ENCODE data around the gene RABL6. TPM values are rescaled to one million over a fixed set of nuclear protein-coding genes. Genes with fewer than 3 reads are reported as not detected.
"Not testable (repeated sequence)": the region's sequence is repeated elsewhere in the genome, so short reads cannot be mapped to it uniquely, and the experiment has no call there.

Gene RABL6
- total and polyA plus RNA-seq, 5 experiments from 2014 or later, result 11.6 to 74.5 (median 17.2) TPM

DNA sequence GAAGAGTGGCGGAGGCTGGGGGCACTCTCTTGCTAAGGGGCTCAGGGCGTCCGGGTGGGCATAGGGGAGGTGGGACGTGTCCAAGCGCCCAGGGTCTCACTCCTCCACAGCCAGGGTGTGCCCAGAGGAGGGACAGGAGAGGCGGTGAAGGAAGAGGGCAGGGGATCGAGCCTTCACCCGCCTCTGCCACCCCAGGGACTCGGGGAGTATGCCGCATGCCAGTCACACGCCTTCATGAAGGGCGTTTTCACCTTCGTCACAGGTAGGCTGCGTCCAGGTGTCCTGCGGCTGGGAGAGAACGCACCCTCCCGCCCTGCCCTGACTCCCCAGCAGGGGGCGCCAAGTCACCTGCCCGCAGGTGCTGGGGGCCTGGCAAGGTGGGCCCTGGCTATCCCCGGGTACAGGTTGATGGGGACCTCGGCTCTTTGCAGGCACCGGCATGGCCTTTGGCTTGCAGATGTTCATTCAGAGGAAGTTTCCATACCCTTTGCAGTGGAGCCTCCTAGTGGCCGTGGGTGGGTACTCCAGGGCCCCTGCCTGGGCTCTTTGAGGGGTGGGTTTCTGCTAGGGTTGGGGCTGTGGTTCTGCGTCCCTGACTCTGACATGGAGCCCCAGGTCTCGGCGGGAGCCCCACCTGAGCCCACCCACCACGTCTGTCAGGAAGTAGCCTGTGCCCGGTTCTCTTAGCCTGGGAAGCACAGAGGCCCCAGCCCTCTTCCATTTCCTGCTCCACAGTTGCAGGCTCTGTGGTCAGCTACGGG is 16.1 kb upstream of the RABL6 start:
- H3K4me1 Mint-ChIP-seq, result peaks cover 8 to 44% (median 40%) of the 10 kb centered on the region in 4 donors
- H3K27me3 Mint-ChIP-seq, result peaks cover 0 to 5% (median 0%) of the 10 kb centered on the region in 5 donors
- ATAC-seq, result peak; percentile 36 to 41
- peak in 9 of 10 donors; percentile 50 to 86 (median 72) for DNase-seq
- peaks cover 0 to 9% (median 3%) of the 10 kb centered on the region in 3 donors for H3K36me3 Mint-ChIP-seq
- peak overlapping the region; percentile 70 to 98 (median 96) for H3K27ac Mint-ChIP-seq
- peak overlapping the region; percentile 83 to 92 (median 86) for H3K4me3 Mint-ChIP-seq
- H3K9me3 Mint-ChIP-seq, result no peaks in the 10 kb centered on the region
- POLR2A ChIA-PET, result interaction anchor here (0.6 to 4.9 kb wide), 8 partner anchors 8 to 449 kb away, joined by 3 to 44 read pairs (median 4); partner anchors contain the start of genes PAXX, RABL6 and TUBB4B

DNA sequence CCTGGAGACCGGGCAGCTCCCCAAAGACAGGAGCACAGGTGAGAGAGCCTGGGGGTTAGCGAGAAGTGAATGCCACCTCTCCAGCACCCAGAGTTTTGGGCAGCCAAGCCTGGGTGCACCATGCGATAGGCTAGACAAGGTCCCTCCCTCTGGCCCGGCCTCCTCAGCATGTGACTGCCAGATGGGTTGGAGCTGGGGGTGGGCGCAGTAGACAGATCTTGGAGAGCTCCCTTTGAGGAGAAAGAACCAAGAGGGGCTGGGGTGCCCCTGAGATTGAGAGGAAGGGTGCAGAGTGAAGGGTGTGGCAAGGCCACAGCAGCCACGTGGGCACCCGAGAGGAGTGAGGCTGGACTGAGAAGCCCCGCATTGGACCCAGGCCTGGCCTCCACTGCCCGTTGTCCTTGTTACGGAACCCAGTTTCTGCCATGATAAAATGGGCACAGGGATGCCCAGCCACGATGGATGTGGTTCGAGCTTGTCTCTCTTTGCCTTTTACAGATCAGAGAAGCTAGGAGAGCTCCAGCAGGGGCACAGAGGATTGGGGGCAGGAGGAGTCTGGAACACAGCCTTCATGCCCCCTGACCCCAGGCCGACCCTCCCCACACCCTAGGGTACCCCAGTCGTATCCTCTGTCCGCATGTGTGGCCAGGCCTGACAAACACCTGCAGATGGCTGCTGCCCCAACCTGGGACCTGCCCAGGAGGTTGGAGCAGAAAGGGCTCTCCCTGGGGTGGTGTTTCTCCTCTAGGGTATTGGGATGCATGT is 15.2 kb upstream of the RABL6 start:
- Mint-ChIP-seq H3K4me3 (peak overlapping the region; percentile 66 to 92 (median 85)), H3K27ac (peak overlapping the region in 9 of 10 donors; percentile 23 to 98 (median 86)), H3K27me3 (peaks cover 0 to 1% (median 0%) of the 10 kb centered on the region in 5 donors), H3K36me3 (peaks cover 0 to 9% (median 3%) of the 10 kb centered on the region in 3 donors), H3K4me1 (peaks cover 7 to 48% (median 44%) of the 10 kb centered on the region in 4 donors), H3K9me3 (no peaks in the 10 kb centered on the region)
- ATAC-seq, result no peak
- DNase-seq, result no peak
- POLR2A ChIA-PET, result interaction anchor here (0.6 to 4.9 kb wide), 7 partner anchors 7 to 430 kb away, joined by 3 to 44 read pairs (median 5); partner anchors contain the start of genes PAXX and RABL6

DNA sequence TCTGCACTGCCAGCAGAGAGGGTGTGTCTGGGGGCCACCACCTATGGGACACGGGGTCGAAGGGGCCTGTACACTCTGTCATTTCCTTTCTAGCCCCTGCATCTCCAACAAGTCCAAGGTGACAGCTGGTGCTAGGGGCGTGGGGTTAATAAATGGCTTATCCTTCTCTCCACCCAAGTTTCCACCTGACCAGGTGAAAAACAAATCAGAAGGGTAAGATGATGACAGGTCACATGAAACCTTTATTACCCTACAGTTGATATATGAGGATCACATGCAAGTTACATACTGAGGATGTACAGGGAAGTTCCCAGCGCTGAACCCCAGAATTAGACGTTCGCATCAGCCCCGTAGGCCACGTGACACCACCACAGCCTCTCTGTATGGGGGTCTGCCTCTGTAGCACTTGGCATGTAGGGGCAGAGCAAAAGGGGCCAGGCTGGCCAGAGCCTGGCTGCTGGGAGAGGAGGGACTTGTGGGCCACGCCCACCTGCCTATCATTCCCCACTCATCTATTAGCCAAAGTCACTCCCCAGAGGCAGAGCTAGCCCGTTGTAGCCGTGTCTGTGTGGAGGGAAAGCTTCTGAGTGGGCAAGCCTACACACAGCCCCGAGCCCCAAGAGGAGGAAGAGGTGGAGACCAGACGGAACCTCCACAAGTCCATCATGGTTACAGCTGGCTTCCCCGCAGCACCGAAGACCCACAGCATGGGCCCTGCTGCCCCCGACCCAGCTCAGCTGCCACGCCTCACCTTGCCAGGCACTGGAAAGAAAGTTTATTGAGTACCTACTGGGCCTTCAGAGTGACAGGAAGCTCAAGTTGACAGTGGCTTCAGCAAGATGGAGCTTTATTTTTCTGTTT is 14.4 kb upstream of the RABL6 start:
- no peak for ATAC-seq
- no peak for DNase-seq
- H3K9me3 Mint-ChIP-seq, result no peaks in the 10 kb centered on the region
- peak overlapping the region in 6 of 10 donors; percentile 5 to 77 (median 29) for H3K27ac Mint-ChIP-seq
- H3K27me3 Mint-ChIP-seq, result no peaks in the 10 kb centered on the region
- POLR2A ChIA-PET, result interaction anchor here (0.9 to 4.9 kb wide), 3 partner anchors 8 to 294 kb away, joined by 3 to 44 read pairs (median 5); partner anchors contain the start of genes MAN1B1 and RABL6
- H3K4me3 Mint-ChIP-seq, result peak overlapping the region in 4 of 10 donors; percentile 1 to 50 (median 18)
- peaks cover 0 to 9% (median 3%) of the 10 kb centered on the region in 3 donors for H3K36me3 Mint-ChIP-seq
- H3K4me1 Mint-ChIP-seq, result peaks cover 7 to 44% (median 38%) of the 10 kb centered on the region in 4 donors

DNA sequence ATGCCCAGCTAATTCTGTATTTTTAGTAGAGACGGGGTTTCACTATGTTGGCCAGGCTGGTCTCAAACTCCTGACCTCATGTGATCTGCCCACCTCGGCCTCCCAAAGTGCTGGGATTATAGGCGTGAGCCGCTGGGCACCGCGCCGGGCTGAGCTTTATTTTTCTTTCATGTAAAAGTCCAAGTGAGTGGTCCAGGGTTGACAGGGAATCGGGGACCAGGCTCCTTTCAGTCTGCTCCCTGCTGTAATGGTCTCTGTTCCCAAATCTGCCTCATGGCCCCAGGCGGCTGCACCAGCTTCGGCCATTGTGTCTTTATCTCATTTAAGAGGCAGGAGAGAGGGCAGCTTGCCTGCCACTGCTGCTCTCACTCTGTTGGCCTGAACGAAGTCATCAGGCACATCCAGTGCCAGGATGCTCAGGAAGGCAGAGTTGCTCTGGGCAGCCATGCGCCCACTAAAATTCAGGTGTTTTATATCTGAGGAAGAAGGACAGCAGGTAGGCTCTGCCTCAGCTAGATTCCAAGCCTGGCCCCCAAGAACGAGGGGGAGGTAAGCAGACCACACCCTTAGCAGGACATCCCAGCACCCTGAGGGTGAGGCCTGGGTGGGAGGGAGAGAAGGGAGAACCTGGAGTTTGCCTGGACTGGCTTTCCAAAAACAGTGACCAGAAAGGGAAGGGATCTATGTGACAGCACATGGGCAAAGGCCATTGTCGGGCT is 13.3 kb upstream of the RABL6 start:
- ATAC-seq (no peak), DNase-seq (no peak)
- H3K4me3 Mint-ChIP-seq, result no peak overlapping the region
- H3K27me3 Mint-ChIP-seq, result no peaks in the 10 kb centered on the region
- H3K4me1 Mint-ChIP-seq, result peaks cover 7 to 44% (median 33%) of the 10 kb centered on the region in 4 donors
- POLR2A ChIA-PET, result interaction anchor here (0.9 to 4.9 kb wide), 2 partner anchors 13 to 292 kb away, joined by 3 to 44 read pairs; partner anchors contain the start of genes MAN1B1 and RABL6
- H3K9me3 Mint-ChIP-seq, result no peaks in the 10 kb centered on the region
- H3K27ac Mint-ChIP-seq, result peak overlapping the region in 3 of 10 donors; percentile 17 to 67 (median 35)
- H3K36me3 Mint-ChIP-seq, result peaks cover 0 to 9% (median 3%) of the 10 kb centered on the region in 3 donors

DNA sequence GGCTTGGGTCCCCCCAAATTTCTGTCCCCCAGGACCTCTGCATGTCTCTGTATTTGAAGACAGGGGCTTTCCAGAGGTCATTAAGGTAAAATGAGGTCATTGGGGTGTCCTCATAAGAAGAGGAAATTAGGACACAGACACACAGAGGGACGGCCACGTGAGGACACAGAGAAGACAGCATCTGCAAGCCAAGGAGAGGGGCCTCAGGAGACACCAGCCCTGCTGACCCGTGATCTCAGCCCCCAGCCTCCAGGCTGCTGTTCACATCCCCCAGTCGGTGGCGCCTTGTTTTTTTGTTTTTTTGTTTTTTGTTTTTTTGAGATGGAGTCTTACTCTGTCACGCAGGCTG is 12.8 kb upstream of the RABL6 start:
- POLR2A ChIA-PET, result interaction anchor here (4.9 kb wide), 1 partner anchor 12 kb away, joined by 44 read pairs; the partner anchor contains the start of gene RABL6
- Mint-ChIP-seq H3K9me3 (no peaks in the 10 kb centered on the region), H3K36me3 (peaks cover 0 to 9% (median 3%) of the 10 kb centered on the region in 3 donors), H3K27me3 (no peaks in the 10 kb centered on the region), H3K4me3 (no peak overlapping the region), H3K27ac (peak overlapping the region in 2 of 10 donors; percentile 55 to 79), H3K4me1 (peaks cover 7 to 44% (median 35%) of the 10 kb centered on the region in 4 donors)
- DNase-seq (no peak), ATAC-seq (no peak)

DNA sequence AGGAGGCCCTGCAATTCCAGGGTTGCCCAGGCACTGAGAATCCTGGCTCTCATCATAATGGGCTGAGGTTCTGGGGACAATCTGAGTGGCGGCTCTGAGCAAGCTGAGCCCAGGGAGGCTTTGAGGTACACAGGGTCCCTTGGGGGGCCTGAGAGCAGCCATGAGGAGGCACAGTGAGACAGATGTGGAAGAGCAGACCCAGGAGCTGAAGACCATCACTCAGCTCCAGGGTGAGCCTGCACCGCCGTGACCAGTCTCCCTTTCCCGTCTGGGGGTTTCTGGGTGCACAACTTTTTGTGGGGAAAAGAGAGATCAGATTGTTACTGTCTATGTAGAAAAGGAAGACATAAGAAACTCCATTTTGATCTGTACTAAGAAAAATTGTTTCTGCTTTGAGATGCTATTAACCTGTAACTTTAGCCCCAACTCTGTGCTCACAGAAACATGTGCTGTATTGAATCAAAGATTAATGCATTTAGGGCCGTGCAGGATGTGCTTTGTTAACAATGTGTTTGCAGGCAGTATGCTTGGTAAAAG is 11.4 kb upstream of the RABL6 start, which contains the start of gene CCDC183:
CCDC183 (plus strand) TSS at position 101 of the 537 bp plus-strand sequence; CDS start at position 161, 60 bp downstream.
- POLR2A ChIA-PET, result interaction anchor here (0.6 to 1.2 kb wide), 6 partner anchors 11 to 318 kb away, joined by 3 to 7 read pairs (median 4); partner anchors contain the start of genes CLIC3 and RABL6
- no peak for ATAC-seq
- no peaks in the 10 kb centered on the region for H3K9me3 Mint-ChIP-seq
- H3K27ac Mint-ChIP-seq, result peak within 1 kb of the TSS in 9 of 10 donors; percentile 28 to 80 (median 64)
- no peak for DNase-seq
- H3K27me3 Mint-ChIP-seq, result no peaks in the 10 kb centered on the region
- peaks cover 0 to 9% (median 3%) of the 10 kb centered on the region in 3 donors for H3K36me3 Mint-ChIP-seq
- H3K4me3 Mint-ChIP-seq, result peak within 1 kb of the TSS in 9 of 10 donors; percentile 12 to 48 (median 36)
- H3K4me1 Mint-ChIP-seq, result peaks cover 12 to 51% (median 38%) of the 10 kb centered on the region in 4 donors

DNA sequence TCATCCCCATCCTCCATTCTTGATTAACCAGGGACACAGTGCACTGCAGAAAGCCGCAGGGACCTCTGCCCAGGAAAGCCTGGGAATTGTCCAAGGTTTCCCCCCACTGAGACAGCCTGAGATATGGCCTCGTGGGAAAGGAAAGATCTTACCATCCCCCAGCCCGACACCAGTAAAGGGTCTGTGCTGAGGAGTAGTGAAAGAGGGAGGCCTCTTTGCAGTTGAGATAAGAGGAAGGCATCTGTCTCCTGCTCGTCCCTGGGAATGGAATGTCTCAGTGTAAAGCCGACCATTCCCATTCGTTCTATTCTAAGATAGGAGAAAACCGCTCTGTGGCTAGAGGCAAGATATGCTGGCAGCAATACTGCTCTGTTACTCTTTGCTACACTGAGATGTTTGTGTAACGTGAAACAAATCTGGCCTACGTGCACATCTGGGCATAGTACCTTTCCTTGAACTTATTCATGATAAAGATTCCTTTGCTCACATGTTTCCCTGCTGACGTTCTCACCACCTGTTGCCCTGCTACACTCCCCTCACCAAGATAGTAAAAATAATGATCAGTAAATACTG is 10.9 kb upstream of the RABL6 start:
- ATAC-seq, result not testable (repeated sequence)

DNA sequence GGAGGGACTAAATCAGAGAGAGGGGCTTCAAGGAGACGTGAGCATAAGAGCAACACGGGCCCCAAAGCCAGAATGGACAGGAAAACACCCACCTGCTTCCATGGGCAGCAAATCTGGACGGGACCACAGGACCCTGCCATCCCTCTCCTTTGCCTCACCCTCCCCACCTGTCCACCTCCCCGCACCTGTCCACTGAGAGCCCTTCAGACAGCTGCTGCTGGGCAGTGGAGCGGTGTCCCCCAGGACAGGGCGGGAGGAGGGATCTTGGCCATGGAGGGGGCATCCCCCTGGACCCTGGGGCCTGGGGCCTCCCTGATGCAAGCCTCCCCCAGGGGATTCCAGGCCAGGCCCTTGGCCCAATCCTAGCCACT is 9.1 kb upstream of the RABL6 start:
- peak overlapping the region in 6 of 10 donors; percentile 12 to 79 (median 24) for H3K4me3 Mint-ChIP-seq
- ATAC-seq (no peak), DNase-seq (no peak)
- POLR2A ChIA-PET, result interaction anchor here (1.3 to 2.8 kb wide), 3 partner anchors 8 to 228 kb away, joined by 3 to 19 read pairs (median 13); partner anchors contain the start of genes RABL6 and TMEM141
- no peaks in the 10 kb centered on the region for H3K9me3 Mint-ChIP-seq
- H3K36me3 Mint-ChIP-seq, result peaks cover 0 to under 1% (median 0%) of the 10 kb centered on the region in 3 donors
- H3K27ac Mint-ChIP-seq, result peak overlapping the region in 1 of 10 donors; percentile 4
- H3K27me3 Mint-ChIP-seq, result peaks cover 0 to 2% (median 0%) of the 10 kb centered on the region in 5 donors
- peaks cover 10 to 40% (median 32%) of the 10 kb centered on the region in 4 donors for H3K4me1 Mint-ChIP-seq

More for the DNA sequence above, 10.9 kb upstream of the RABL6 start:
- H3K9me3 Mint-ChIP-seq, H3K36me3 Mint-ChIP-seq, DNase-seq, H3K27me3 Mint-ChIP-seq: not testable (repeated sequence)
- Mint-ChIP-seq H3K4me1 (peaks cover 12 to 52% (median 38%) of the 10 kb centered on the region in 4 donors), H3K27ac (peak overlapping the region in 3 of 10 donors; percentile 9 to 72 (median 64)), H3K4me3 (peak overlapping the region in 8 of 10 donors; percentile 0 to 48 (median 28))
- POLR2A ChIA-PET, result interaction anchor here (1.1 to 1.2 kb wide), 2 partner anchors 11 to 199 kb away, joined by 4 to 7 read pairs; partner anchors contain the start of genes CLIC3 and RABL6

DNA sequence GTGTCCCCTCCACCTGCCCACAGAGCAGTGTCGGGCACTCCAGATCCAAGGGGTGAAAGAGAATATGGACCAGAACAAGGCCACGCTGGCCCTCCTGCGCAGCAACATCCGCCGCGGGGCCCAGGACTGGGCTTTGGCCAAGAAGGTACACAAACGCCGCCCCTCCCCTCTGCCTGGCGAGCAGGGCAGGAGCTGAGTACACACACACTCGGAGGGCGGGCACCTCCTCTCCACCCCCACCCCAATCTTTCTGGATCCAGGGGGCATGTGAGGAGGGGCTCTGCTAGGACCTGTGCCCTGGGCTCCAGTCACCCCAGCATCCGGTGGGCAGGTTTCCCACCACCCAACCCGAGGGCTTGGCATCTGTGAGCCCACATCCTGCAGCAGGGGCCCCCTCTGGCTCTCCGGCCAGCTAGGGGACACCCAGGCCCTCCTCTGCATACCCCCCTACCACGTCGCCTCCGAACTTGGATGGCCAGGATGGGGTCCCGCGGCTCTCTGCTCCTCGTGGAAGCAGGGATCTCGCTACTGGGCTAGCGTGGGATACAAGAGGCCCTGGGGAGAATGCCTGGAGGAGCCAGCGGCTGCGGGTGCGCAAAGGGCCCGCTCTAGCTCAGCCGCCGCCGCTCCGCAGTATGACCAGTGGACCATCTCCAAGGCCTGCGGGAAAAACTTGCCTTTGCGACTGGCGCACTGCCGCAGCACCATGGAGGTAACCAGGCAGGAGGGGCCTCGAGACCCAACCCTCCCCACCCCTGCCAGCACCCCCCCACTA is 8.5 kb upstream of the RABL6 start:
- peak overlapping the region in 1 of 10 donors; percentile 4 for H3K27ac Mint-ChIP-seq

More for the DNA sequence above, 8.5 kb upstream of the RABL6 start:
- no peak for ATAC-seq
- no peak for DNase-seq
- no peaks in the 10 kb centered on the region for H3K9me3 Mint-ChIP-seq
- peaks cover 14 to 46% (median 34%) of the 10 kb centered on the region in 4 donors for H3K4me1 Mint-ChIP-seq
- H3K27me3 Mint-ChIP-seq, result peaks cover 0 to 2% (median 0%) of the 10 kb centered on the region in 5 donors
- no peaks in the 10 kb centered on the region for H3K36me3 Mint-ChIP-seq
- POLR2A ChIA-PET, result interaction anchor here (1.0 to 2.8 kb wide), 7 partner anchors 8 to 194 kb away, joined by 3 to 19 read pairs (median 3); partner anchors contain the start of genes PAXX, RABL6 and TMEM141
- H3K4me3 Mint-ChIP-seq, result peak overlapping the region; percentile 33 to 93 (median 85)
